MG63 (cell line): ENCODE results near the gene KIAA1328. TPM values are rescaled to one million over a fixed set of nuclear protein-coding genes. Genes with fewer than 3 reads are reported as not detected.

ENCODE experiments used
- DNase-seq: peaks from one replicate; pipeline ENCODE4 v3.0.0-alpha.2; 2020
- H3K27me3 ChIP-seq: fragments of 250-450 bp; sonication (Bioruptor Pico); 2 replicates; pipeline ENCODE4 v1.5.1; 2020; ENCODE audit warnings: mild to moderate bottlenecking, moderate library complexity
- H3K36me3 ChIP-seq: fragments of 250-450 bp; sonication (Bioruptor Pico); 2 replicates; pipeline ENCODE4 v1.5.1; 2020; ENCODE audit warnings: mild to moderate bottlenecking, moderate library complexity
- H3K4me3 ChIP-seq: fragments of 250-450 bp; sonication (Bioruptor Pico); 2 replicates; pipeline ENCODE4 v1.5.1; 2020; ENCODE audit warnings: mild to moderate bottlenecking, moderate library complexity
- H3K9me3 ChIP-seq: fragments of 250-450 bp; sonication (Bioruptor Pico); 2 replicates; pipeline ENCODE4 v1.5.1; 2020; ENCODE audit warnings: mild to moderate bottlenecking, moderate library complexity
- total RNA-seq: library from RNA; depleted of rRNA; stranded (reverse); fragments of >200 nt; shearing (Covaris generic); gene quantifications from 2 replicates; pipeline ENCODE4 v1.2.3, GENCODE V29; 2014; ENCODE audit warnings: low replicate concordance; rRNA removed

KIAA1328 gene
- 1.8 and 2.4 TPM in 2 replicates for total RNA-seq

- Histone ChIP-seq H3K4me3 (peak within 1 kb of the TSS; percentile 97), H3K36me3 (peaks cover 2% of the 10 kb centered on the region), H3K9me3 (no peaks in the 10 kb centered on the region), H3K27me3 (no peaks in the 10 kb centered on the region)
- peak; percentile 88 for DNase-seq
These were observed at the start of gene KIAA1328, which contains the start of gene TPGS2 for GRCh38 chr18:36828630-36829361. TSS of gene KIAA1328 (plus strand) at chr18:36829127. CDS start at chr18:36829139, 12 bp downstream. TSS of gene TPGS2 (minus strand) at chr18:36829002. CDS start at chr18:36828767, 235 bp downstream.

DNA sequence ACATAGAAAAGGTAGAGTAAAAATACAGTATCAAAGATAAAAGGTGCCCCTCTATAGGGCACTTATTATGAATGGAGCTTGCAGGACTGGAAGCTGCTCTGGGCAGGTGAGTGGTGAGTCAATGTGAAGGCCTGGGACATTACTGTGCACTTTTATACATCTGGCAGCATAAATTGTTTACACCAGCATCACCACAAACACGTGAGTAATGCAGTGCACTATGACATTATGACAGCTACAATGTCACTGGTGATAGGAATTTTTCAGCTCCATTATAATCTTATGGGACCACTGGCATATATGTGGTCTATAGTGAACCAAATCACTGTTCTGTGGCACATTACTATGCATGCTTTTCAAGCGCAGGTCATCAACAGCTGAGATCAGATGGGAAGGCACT lies 48.2 kb upstream of the KIAA1328 start:
- no peak for DNase-seq
- Histone ChIP-seq H3K4me3 (no peak overlapping the region), H3K27me3 (no peaks in the 10 kb centered on the region), H3K9me3 (no peaks in the 10 kb centered on the region), H3K36me3 (no peaks in the 10 kb centered on the region)

- no peak for DNase-seq
- Histone ChIP-seq H3K27me3 (no peaks in the 10 kb centered on the region), H3K9me3 (no peaks in the 10 kb centered on the region), H3K36me3 (no peaks in the 10 kb centered on the region), H3K4me3 (no peak overlapping the region)
These were observed 46.2 kb upstream of the KIAA1328 start for GRCh38 chr18:36782710-36783109.

- no peak overlapping the region for H3K4me3 ChIP-seq
- DNase-seq: no peak
- no peaks in the 10 kb centered on the region for H3K27me3 ChIP-seq
- no peaks in the 10 kb centered on the region for H3K36me3 ChIP-seq
- H3K9me3 ChIP-seq: no peaks in the 10 kb centered on the region
These were observed 45.1 kb upstream of the KIAA1328 start for GRCh38 chr18:36783792-36784191.

- Histone ChIP-seq H3K9me3 (no peaks in the 10 kb centered on the region), H3K36me3 (no peaks in the 10 kb centered on the region), H3K27me3 (no peaks in the 10 kb centered on the region), H3K4me3 (no peak overlapping the region)
- peak; percentile 10 for DNase-seq
These were observed 42.2 kb upstream of the KIAA1328 start for GRCh38 chr18:36786686-36787085.

DNA sequence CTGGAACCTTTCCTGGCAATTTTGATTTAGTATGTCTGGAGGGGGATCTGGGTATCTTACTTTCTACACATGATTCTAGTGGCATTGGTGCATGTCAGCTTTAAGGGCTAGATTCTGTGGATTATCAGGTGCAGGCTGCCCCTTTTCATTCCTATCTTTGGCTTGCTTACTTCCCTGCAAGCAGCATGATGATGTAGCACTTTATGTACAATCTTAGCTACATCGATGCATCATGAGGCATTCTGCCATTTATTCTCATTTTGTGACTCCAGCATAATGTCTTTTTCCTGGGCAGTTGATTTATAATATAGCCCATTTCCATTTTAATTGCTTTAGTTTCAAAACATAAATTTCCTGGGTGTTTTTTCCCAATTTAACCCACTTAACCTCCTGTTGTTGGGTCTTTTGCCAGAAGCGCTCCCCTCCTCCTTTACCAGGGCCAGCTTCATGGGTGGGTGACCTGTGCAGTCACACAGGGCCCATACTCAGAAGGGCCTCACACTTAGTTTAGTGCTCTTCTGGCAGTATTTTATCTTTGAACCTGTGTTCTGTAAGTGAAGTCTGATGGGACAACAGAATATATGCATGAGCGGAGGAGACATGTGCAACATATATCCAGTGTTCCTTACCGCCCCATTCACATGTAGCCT lies 36.2 kb upstream of the KIAA1328 start:
- Histone ChIP-seq H3K36me3 (no peaks in the 10 kb centered on the region), H3K4me3 (no peak overlapping the region), H3K27me3 (no peaks in the 10 kb centered on the region), H3K9me3 (no peaks in the 10 kb centered on the region)
- DNase-seq: no peak

- Histone ChIP-seq H3K36me3 (peaks cover 2% of the 10 kb centered on the region; the same call in 1 of the 2 replicates), H3K4me3 (no peak overlapping the region), H3K27me3 (no peaks in the 10 kb centered on the region), H3K9me3 (no peaks in the 10 kb centered on the region)
- no peak for DNase-seq
These were observed 30.0 kb upstream of the KIAA1328 start for GRCh38 chr18:36798738-36799473.

DNA sequence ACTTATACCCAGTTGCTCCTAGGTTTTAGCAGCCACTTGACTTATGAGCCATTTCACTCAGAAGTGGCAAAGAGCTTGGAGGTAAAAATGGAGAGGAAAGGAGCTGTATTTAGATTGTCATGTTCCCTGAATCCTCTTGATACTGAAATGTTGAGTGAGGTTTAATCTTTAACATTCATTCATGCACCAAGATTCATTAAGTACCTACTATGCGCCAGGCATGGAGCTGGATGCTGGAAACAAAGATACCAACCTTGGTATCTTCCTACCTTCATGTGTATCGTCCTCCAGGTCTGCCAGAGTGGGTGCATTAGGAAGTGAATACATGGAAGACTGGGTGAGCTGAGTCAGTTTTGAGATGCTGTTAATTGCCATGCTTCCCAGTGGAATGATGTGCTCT lies 23.8 kb upstream of the KIAA1328 start:
- Histone ChIP-seq H3K4me3 (no peak overlapping the region), H3K9me3 (no peaks in the 10 kb centered on the region), H3K27me3 (no peaks in the 10 kb centered on the region), H3K36me3 (peaks cover 2% of the 10 kb centered on the region; the same call in 1 of the 2 replicates)
- no peak for DNase-seq

DNA sequence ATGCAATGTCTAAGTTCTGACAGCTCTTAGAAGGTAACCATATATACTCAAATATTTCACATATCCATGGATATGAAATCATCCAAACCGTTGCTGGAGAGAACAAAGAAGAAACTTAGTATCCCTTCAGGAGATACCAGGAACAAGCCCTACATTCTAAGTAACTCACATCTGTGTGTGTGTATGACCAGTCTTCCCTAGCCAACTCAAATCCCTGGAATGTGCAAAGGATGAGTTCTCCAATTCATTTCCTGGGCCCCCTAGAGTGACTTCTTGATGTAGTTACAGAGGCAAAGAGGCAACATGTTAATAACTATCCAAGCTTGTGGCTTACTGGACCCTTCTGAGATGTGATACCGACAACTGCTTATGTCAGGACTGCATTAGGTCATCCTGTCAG lies 20.2 kb upstream of the KIAA1328 start:
- DNase-seq: no peak
- H3K4me3 ChIP-seq: no peak overlapping the region
- H3K27me3 ChIP-seq: no peaks in the 10 kb centered on the region
- no peaks in the 10 kb centered on the region for H3K9me3 ChIP-seq
- no peaks in the 10 kb centered on the region for H3K36me3 ChIP-seq

GRCh38 chr18:36809590-36810381 lies 19.1 kb upstream of the KIAA1328 start:
- peak; percentile 3 for DNase-seq
- Histone ChIP-seq H3K4me3 (no peak overlapping the region), H3K9me3 (no peaks in the 10 kb centered on the region), H3K27me3 (no peaks in the 10 kb centered on the region), H3K36me3 (no peaks in the 10 kb centered on the region)

DNA sequence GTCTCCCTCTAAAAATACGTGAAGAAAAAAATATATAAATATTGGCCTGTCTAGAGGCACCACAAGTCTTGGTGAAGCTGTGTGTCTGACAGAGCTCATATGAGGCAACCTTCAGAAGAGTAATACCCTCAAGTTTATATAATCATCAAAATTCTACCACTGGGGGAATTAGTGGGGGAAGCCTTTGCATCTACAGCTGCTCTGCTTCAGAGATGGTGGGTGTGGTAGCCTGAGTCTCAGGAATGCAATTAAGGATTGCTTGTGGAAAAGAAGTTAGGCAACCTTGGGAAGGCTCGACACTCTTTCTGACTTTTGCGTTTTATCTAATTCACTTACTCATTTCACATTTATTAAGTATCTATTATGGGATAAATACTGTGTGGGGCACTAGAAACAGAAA lies 17.5 kb upstream of the KIAA1328 start:
- Histone ChIP-seq H3K9me3 (no peaks in the 10 kb centered on the region), H3K4me3 (no peak overlapping the region), H3K27me3 (no peaks in the 10 kb centered on the region), H3K36me3 (no peaks in the 10 kb centered on the region)
- DNase-seq: no peak

DNA sequence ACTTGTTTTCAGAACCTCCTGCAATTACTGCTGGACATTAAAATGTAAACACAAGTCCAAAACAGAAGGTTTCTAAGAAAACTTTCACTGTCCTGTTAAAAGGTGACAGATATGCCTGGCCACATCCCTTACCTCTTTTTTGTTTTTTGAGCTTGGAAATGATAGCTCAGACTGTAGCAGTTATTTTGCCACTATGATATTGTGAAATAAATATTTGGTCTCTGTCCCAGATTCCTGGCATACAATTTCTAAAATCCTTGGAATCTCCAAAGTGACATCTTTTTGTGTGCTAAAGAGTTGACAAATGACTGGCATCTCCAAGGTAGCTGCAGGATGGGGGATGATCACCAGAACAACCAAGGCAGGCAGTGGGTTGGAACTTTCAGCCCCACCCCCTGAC lies 17.0 kb upstream of the KIAA1328 start:
- Histone ChIP-seq H3K27me3 (no peaks in the 10 kb centered on the region), H3K4me3 (no peak overlapping the region), H3K36me3 (0 out of 2 replicates have a peak, but pooled peaks cover 2% of the 10 kb centered on the region), H3K9me3 (no peaks in the 10 kb centered on the region)
- DNase-seq: no peak

DNA sequence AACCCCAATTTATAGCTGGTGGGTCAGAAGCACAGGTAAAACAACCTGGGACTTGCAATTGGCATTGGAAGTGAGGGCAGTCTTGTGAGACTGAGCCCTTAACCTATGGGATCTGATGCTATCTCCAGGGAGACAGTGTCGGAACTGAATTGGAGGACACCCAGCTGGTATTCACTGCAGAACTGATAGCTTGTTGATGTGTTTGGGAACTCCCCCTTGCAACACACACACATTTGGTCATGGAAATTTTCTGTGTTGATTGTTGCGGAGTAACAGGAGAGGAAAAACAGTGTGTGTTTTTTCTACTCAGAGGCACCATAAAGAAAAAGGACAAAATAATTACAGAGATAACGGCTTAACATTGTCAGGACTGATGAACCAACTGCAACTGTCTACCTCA lies 16.2 kb upstream of the KIAA1328 start:
- no peaks in the 10 kb centered on the region for H3K27me3 ChIP-seq
- no peaks in the 10 kb centered on the region for H3K9me3 ChIP-seq
- H3K36me3 ChIP-seq: 0 out of 2 replicates have a peak, but pooled peaks cover 2% of the 10 kb centered on the region
- no peak for DNase-seq
- no peak overlapping the region for H3K4me3 ChIP-seq

DNA sequence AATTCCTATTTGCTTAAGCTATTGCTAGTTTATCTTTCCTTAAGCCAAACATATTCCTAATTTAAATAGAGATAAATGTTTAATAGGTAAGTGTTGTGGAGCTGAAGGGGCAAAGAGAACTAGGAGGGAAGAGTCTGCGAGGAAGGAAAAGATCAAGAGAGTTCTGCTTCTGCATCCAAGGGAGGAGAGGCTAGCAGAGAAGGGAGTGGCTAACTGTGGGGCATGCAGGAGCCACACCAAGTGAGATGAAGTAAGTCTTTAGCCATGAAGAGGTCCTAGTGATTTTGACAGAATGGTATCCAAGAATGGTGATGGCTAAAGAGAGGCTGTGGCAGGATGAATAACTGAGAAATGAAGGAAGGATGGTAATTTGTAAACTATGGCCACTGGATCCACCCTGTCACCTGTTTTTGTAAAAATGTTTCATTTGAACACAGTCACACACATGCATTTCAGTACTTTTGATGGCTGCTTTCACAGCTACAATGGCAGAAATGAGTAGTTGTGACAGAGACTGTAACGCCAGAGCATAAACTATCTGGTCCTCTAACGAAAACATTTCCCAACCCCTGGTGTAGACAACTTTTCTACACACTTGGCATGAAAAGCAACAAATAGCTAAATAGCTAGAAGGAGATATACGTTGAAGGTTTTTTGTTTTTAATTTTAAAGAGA lies 15.7 kb upstream of the KIAA1328 start:
- Histone ChIP-seq H3K36me3 (0 out of 2 replicates have a peak, but pooled peaks cover 2% of the 10 kb centered on the region), H3K9me3 (no peaks in the 10 kb centered on the region), H3K27me3 (no peaks in the 10 kb centered on the region), H3K4me3 (no peak overlapping the region)
- DNase-seq: no peak

GRCh38 chr18:36813824-36814223 lies 15.1 kb upstream of the KIAA1328 start:
- Histone ChIP-seq H3K36me3 (peaks cover 2% of the 10 kb centered on the region; the same call in 1 of the 2 replicates), H3K27me3 (no peaks in the 10 kb centered on the region), H3K9me3 (no peaks in the 10 kb centered on the region), H3K4me3 (no peak overlapping the region)
- DNase-seq: no peak

DNA sequence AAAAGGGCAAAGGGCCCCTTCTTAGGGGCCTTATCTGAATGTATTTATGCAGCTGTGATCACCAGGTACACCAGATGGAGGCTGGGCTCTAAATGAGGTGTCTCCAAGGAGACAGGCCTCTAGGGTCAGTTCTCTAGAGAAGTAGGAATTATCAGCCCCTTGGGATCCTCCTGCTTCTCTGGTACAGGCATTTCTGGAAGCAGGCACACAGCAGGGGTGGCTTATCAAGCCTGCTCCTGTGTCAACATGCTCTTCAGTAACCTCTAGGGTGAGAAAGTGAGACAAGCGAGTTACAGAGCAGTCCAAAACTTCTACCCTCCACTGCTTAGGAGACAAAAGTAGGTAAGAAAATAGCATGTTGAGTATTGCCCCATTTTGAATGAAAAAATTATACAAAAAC lies 13.9 kb upstream of the KIAA1328 start:
- H3K9me3 ChIP-seq: no peaks in the 10 kb centered on the region
- no peak overlapping the region for H3K4me3 ChIP-seq
- no peaks in the 10 kb centered on the region for H3K27me3 ChIP-seq
- peaks cover 2% of the 10 kb centered on the region; the same call in 1 of the 2 replicates for H3K36me3 ChIP-seq
- DNase-seq: no peak
